OCI-LY1 (cell line): ENCODE measurements around the gene SPACA4.

Source experiments
- EZH2 ChIP-seq: fragments of 200-600 bp; sonication (generic), shearing (Covaris generic); IDR thresholded peaks from 2 replicates; pipeline ENCODE4 v1.8.0; 2017; ENCODE audit warnings: borderline replicate concordance, mixed run types, mild to moderate bottlenecking, antibody characterized with exemption, low read length, moderate library complexity, mixed read lengths
- TF ChIP-seq, protein P1 (sequence below): fragments of 200-600 bp; sonication (generic), shearing (Covaris generic); IDR thresholded peaks from 2 replicates; pipeline ENCODE4 v1.5.1; 2017; ENCODE audit warnings: mild to moderate bottlenecking, antibody characterized with exemption, low read length, moderate library complexity, mixed read lengths

DNA sequence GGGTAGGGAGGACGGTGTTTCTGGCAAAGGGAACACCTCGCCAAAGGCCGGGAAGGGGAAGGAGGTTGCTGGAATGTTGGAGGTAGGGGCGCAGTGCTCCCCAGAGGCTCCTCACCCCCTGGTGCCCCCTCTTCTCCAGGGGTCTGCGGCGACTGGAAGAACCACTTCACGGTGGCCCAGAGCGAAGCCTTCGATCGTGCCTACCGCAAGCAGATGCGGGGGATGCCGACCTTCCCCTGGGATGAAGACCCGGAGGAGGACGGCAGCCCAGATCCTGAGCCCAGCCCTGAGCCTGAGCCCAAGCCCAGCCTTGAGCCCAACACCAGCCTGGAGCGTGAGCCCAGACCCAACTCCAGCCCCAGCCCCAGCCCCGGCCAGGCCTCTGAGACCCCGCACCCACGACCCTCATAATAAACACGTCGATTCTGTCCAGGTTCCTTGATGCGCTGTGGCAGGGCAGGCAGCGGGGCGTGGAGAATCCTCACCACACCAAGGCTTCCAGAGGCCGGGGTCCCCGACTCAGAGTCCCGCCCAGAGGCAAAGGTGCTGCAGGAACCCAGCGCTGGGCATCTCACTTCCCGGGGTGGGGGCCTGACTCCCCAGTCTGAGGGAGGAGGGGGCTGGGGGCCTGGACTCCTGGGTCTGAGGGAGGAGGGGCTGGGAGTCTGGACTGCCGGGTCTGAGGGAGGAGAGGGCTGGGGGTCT, 7.4 kb upstream of the SPACA4 start:
- TF ChIP-seq, protein P1, sequence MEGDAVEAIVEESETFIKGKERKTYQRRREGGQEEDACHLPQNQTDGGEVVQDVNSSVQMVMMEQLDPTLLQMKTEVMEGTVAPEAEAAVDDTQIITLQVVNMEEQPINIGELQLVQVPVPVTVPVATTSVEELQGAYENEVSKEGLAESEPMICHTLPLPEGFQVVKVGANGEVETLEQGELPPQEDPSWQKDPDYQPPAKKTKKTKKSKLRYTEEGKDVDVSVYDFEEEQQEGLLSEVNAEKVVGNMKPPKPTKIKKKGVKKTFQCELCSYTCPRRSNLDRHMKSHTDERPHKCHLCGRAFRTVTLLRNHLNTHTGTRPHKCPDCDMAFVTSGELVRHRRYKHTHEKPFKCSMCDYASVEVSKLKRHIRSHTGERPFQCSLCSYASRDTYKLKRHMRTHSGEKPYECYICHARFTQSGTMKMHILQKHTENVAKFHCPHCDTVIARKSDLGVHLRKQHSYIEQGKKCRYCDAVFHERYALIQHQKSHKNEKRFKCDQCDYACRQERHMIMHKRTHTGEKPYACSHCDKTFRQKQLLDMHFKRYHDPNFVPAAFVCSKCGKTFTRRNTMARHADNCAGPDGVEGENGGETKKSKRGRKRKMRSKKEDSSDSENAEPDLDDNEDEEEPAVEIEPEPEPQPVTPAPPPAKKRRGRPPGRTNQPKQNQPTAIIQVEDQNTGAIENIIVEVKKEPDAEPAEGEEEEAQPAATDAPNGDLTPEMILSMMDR = no peak
- TF ChIP-seq EZH2 = no peak
